GM18498 (cell line): Measurements from ENCODE around the gene IQUB.
"Not testable (repeated sequence)": the region's sequence is repeated elsewhere in the genome, so short reads cannot be mapped to it uniquely, and the experiment has no call there.

Experiments
- ATAC-seq: cut with Tn5 transposase; IDR thresholded peaks from one replicate; pipeline ENCODE4 v1.9.1; 2021; ENCODE audit warnings: mild to moderate bottlenecking, moderate library complexity; ENCODE audit not compliant: unreplicated experiment

Gene IQUB

DNA sequence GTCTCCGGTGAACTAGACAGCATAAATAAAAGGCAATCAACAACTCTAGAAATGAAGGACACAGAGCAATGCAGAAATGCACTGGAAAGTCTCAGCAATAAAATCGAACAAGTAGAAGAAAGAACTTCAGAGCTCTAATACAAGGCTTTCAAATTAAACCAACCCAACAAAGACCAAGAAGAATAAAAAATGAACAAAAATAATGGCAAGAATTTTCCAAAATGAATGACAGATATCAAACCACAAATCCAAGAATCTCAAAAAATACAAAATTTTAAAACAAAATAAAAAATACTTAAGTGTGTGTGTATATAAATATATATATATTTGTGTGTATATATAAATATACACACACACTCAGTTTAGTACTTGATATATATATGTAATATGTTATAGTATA is 110.8 kb downstream of the IQUB start:
- no peak for ATAC-seq

DNA sequence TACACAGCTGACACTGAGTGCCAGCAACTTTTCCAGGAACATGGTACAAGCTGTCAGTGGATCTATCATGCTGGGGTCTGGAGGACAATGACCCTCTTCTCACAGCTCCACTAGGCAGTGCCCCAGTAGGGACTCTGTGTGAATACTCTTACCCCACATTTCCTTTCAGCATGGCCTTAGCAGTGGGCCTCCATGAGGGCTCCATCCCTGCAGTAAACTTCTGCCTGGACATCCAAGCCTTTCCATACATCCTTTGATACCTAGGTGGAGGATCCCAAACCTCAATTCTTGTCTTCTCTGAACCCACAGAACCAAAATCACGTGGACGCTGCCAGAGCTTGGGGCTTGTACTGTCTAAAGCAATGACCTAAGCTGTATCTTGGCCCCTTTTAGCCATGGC is 116.8 kb downstream of the IQUB start:
- no peak for ATAC-seq

GRCh38 chr7:123415625-123416024 is 118.8 kb downstream of the IQUB start:
- no peak for ATAC-seq

DNA sequence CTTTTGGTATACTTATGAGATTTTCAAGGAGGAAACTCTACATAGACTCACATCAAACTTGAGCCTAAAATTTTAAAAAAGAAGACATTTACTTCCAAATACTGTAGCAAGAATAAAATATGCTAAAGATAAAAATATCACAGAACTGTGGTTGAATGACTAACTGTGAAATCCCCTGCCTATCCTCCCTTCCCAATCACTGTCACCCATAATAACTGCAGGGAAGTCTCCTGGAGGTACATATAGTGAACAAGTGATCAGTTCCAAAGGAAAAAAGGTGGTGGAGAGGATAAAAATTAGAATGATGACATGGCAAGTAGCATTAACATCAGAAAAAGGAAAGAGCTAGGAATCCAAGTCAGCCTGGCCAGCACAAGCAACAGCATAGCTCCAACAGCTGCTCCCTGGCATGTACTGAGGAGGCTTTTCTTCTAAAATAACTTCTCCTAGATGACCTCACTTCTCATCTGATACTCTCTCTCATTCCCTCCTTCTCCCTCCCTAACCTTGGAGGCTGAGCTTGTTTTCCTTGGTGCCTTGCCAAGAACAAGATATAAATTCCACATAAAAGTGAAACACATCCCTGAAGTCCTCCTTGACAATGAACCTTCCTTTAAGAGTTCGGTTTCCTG is 124.0 kb downstream of the IQUB start:
- ATAC-seq, result no peak

GRCh38 chr7:123407951-123408350 is 126.4 kb downstream of the IQUB start:
- ATAC-seq, result not testable (repeated sequence)
